Stimulated activated CD4-positive, alpha-beta T cell treated with anti-CD3 and anti-CD28 coated beads, Interleukin-1b, Interleukin-23, amount 100 ng/mL, for 24 hours (primary cell): ENCODE data around the gene RBM17.
"Not testable (repeated sequence)": the region's sequence is repeated elsewhere in the genome, so short reads cannot be mapped to it uniquely, and the experiment has no call there.

Source experiments
- DNase-seq, 4 experiments: peaks; one replicate each; pipeline ENCODE4 v3.0.0-alpha.2; 2020; ENCODE audit warnings: low read depth in 4 of 4, low spot score in 1 of 4

Gene RBM17

DNA sequence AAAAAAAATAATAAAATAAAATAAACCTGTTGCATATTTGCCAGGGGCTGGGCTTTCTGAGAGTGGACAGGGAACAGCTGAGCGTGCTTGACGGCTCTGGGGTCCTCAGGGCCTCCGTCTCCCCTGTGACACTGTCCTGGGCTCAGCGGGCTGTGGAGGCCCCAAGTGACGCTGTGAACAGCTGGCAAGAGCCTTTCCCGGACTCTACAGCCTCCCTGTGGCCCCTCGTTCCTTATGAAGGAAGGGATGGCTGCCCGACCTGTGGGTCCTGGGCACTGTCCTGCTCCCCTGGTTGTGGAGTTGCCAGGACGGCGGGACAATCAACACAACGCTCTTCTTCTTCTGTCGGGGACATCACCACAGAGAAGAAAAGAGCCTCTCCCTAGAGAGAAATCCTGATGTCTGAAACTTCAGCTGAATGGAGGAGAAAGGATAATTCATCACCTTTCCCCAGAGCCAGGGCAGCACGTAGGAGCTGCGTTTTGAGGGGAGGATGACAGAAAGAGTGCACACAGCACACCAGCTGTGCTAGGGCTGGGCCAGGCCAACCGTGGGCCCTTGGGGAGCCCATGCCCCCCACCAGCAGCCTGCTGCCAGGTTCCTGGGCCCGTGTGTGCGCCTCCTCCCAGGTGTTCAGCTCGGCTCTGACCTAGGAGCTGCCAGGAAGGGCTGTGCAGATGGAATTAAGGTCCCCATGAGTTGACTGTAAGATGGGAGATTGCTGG lies 45.4 kb downstream of the RBM17 start:
- no peak for DNase-seq

DNA sequence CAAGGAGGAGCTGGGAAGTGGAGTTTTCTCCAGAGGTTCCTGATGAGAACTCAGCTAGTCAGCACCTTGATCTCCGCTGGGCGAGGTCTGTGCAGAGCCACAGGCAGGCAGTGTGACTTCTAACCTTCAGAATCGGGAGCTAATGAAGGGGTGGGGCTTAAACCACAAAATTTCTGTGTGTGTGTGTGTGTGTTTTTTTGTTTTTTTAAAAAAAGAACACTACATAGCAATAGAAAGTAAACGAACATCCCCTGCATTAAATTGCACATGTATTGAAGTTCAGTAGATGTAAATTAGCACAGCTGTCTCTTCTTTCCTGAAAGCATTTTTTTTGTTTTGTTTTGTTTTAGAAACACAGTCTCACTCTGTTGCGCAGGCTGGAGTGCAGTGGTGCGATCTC lies 46.2 kb downstream of the RBM17 start:
- DNase-seq, result no peak

DNA sequence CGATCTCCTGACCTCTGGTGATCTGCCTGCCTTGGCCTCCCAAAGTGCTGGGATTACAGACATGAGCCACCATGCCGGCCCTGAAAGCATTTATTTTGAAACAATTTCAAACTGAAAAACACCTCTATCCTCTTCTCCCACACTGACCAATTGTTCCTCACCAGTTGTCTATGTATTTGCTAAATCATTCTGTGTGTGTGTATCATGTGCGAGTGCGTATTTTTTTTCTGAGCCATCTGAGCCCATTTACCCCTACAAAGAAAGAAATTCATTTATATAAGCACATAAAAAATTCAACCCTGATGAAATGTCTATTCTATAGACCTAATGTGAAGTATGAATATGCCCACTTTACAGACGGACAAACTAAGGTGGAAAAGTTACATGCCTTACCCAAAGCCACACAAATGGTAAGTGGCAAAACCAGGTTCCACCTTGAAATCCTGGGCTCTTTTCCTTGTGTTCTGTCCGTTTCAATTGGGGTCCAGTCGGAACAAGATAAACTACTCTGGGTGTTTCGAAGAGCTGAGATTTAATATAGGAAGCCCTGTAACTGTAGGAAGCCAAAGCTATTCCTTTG lies 46.8 kb downstream of the RBM17 start:
- no peak for DNase-seq

DNA sequence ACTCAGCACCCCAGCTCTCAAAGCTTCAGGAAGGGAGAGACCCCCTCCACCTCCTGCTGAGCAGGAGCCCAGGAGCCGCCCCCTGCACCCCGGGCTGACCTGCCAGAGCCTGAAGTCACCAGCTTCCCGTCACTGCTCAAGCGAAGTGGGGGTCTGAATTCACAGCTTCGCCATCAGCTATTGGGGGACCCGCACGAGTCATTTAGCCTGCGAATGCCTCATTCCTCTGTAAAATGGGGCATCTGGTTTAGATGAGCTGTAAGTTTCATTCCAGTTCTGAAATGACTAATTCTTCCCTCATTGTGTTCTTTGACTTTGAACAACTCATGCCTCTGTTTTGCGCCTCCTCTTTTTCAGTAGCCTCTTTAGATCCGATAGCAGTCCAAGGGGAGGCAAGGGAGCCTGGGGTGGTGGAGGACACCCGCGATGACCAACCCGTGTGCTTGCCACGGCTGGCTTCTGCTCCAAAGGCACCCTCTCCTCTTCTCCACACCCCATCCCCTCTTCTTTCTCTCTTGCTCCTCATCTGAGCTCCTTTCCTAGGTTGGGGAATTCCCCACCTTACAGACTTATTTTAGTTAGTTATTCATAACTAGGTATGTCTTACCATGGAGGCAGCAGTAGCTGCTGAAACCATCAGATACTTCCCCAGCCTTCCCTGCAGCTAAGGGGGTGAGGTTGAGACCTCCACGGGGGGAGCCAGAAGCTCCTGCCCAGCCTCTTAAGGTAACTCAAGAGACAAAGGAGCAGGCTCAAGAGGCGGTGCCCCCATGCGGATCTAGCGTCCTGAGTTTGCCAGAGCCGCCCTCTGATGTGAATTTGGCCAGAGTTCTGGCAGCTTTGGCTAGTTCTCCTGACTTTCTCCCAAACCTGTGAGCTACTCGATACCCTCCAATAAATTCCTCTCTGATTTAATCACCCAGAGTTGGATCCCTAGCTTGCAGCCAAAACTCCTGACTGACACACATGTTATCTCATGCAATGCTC lies 47.7 kb downstream of the RBM17 start:
- peak in 2 of 4 experiments; percentile 48 to 55 for DNase-seq

DNA sequence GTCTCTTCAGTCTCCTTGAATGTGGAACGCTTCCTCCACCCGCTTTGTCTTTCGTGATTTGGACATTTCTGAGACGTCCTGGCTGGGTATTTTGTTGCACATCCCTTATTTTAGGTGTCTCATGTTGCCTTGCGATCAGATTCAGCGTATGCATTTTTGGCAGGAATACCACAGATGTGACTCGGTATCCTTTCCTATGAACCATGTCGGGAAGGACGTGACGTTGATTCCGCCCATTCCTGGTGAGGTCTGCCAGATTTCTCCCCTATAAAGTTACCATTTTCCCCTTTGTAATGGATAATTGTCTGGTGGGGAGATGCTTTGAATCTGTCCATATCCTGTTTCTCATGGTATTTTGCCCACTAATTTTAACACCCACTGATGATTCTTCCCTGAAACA lies 49.6 kb downstream of the RBM17 start:
- no peak for DNase-seq

DNA sequence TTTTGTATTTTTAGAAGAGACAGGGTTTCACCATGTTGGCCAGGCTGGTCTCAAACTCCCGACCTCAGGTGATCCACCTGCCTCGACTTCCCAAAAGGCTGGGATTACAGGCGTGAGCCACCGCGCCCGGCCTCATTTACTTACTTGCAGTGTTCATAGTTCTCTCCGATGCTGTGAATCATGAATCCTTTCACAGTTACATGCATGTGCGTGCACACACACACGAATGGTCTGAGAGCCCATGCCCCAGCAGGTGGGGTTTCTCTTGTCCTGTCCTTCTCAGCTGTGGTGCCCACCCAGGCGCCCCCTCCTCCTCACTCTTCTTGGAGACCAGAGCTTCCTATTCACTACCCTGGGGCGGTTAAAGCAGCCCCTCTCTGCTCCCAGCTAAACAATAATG lies 50.6 kb downstream of the RBM17 start:
- DNase-seq, result no peak

DNA sequence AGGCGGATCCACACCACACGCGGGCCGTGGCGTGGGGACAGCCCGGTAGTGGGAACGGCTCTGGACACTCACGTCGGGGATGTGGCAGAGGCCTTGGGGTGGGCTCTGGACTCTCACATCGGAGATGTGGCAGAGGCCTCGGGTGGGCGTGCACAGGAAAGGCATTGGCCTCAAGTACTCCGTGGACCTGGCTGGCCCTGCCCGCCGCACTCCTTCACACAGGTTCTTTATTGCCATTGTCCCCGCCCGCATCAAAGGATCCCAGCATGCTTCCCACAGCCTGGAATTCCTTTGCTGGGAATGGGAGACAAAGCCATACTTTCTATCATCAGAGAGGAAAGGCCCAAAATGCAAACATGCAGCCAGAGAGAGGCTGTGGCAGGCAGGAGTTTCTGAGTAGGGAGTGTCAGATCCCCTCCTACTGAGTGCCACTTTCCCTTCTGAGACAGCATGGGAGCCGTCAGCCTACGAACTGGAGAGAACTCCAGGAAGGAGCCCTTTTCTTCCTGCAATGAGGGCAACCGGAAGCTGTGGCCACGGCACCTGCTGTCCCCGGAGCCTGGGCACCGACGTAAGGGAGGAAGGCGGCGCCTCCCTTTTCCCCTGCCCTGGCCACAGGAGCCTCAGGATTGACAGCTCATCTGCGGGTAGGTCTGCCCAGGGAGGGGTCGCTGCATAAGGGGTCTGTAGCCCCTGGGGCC lies 51.5 kb downstream of the RBM17 start:
- DNase-seq, result no peak

DNA sequence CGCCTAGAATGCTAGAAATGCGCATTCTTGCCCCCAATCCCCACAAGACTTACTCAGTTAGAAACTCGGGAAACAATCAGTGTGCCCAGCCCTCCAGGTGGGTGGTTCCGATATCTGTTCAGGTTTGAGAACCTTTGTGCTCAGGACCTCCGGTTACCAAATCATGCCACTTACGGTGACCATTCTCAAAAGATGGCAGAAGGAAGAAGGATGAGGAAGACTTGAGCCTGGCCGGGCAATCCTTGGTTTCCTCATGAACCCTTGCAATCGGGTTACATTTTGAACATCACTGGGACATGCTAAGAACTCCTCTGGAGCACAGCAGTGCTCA lies 52.1 kb downstream of the RBM17 start:
- no peak for DNase-seq

DNA sequence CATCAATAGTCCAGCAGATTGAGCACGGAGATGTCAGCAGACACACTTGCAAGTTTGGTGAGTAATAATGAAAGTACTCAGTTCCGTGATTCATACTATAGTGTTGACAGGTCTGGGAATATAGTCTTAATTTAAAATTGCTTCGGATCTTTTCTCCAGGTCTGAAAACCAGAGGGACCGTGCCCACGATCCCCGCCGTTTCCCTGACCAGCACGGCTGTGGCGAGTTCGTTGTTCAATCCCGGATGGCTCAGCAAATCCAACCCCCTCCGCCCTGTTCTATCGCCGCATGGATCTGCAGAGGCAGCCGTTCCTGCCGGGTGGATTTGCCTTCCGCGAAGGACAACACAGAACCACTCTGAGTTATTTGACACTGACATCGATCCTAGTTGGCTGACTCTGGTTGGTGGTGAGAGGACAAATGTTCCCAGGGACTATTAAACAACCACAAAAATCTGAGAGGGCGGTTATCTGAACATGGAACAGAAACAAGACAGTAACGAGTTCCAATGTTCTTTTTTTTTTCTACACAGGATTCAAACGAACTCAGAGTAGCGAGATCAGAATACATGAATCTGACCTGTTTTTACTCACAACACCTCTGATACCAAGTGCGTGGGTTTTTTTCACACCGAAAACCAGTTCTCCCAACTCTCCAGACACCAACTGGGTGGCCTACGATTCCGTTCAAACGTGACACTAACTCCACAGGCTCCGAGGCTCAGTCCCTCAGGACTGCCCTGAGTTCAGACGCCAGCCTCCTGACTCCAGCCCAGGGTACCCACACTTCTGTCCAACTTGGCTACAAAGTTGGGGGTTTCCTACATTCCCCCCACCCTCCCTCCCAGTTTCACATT lies 52.7 kb downstream of the RBM17 start:
- DNase-seq, result no peak

DNA sequence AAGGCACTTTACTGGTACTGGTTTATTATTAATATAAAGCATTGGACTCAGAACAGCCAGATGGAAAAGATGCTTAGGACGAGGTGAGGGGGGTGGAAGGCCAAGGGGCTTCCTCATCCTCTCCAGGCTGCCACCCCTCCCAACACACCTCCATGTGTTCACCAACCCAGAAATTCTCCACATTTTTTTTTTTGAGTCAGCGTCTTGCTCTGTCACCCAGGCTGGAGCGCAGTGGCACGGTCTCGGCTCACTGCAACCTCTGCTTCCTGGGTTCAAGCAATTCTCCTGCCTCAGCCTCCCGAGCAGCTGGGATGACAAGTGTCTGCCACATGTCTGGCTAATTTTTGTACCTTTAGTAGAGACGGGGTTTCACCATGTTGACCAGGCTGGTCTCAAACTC lies 53.4 kb downstream of the RBM17 start:
- not testable (repeated sequence) for DNase-seq

DNA sequence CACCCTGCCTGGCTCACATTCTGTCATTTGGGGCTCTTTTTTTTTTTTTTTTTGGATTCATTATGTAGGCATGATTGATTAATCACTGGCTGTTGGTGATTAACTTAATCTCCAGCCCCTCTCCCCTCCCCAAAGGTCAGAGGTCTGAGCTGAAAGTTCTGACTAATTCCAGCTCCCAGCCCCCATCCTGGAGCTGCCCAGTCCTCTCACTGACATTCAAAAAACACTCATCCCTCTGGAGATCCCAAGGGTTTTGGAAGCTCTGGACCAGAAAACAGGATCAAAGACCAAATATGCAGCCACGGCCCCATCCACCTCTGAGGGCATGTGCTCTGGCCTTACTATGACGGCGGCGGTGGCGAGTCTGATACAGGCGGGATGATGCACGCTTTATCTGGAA lies 53.8 kb downstream of the RBM17 start:
- DNase-seq, result no peak

DNA sequence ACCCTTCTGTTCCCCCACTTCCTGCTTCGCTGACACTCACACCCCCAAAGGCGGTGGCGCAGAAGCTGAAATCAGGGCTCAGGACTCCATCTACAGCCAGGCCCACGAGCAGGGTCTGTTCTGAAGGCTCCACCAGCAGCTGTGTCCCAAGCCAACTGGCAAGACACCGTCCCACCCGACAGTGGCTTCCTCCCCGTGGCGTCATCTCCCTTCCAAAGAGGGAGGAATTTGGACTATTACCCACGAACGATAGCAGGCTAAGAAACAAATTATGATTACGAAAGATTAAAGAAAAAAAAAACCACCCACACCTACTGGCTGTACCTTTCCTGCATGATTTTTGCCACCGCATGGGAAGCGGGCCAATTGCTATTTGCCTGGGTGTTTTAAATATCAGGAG lies 54.3 kb downstream of the RBM17 start:
- DNase-seq, result no peak

DNA sequence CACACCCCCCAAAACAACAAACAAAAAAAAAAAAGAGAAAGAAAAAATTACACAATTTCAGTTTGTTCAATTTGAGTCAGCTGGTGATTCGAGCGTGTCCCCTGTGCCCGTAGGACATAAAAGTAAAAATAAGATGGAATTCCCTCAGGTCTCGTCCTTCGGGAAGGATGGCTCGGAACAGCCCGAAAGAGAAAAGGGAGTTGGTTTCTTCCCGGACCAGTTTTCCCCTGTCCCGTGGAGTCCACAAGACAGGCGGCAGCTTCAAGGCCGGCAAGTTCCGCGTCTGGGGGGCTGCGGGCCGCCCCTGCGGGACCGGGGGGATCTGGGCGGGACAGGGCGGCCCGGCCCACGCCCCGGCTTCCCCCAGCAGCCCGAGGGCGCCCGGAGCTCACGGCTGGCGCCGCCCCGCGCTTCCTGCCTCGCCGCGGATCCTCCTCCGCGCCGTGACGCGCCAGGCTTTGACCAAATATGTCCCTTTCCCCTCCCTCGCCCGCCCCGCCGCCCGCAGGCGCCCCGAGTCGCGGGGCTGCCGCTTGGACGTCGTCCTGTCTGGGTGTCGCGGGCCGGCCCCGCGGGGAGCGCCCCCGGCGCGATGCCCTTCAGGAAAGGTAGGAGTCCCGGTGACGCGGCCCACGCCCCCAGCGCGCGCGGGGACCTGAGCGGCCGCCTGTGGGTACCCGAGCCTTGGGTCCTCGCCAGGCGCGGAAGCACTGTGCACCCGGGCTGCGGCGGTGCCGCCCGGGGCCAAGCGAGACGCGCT lies 55.8 kb downstream of the RBM17 start:
- peak; percentile 72 to 84 (median 78) for DNase-seq

DNA sequence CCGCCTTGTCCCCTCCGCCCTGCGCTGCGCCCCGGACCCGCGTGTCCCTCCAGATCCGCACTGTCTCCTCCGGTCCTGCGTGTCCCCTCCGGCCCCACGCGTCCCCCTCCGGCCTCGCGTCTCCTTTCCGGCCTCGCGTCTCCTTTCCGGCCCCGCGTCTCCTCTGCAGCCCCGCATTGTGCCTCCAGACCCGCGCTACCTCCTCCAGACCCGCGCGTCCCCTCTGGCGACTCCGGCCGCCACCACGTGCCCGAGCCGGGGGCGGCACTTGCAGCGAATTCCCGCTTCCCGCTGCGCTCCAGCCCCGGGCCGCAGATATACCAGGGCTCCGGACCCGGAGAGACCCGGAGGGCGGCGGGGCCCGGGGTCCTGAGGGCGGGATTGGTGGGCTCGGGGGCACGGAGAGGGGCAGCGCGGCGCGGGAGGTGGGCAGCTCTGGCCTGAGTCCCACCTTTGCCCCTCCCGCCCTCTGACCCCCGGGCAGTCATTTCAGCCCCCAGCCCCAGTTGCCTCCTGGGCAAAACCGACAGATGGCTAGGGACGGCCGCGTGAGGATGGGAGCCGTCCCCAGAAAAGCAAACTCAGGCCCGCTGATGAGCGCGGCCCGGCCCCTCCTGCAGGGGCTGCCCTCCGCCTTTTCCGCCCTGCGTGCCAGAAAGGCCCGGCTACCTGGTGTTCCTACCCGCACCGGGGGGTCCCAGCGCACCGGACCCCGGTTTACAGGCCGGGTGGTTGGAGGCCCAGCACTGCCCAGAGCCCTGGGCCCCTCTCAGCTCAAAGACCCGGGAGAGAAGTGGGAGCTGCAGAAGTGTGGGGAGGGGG lies 56.5 kb downstream of the RBM17 start:
- DNase-seq, result no peak

DNA sequence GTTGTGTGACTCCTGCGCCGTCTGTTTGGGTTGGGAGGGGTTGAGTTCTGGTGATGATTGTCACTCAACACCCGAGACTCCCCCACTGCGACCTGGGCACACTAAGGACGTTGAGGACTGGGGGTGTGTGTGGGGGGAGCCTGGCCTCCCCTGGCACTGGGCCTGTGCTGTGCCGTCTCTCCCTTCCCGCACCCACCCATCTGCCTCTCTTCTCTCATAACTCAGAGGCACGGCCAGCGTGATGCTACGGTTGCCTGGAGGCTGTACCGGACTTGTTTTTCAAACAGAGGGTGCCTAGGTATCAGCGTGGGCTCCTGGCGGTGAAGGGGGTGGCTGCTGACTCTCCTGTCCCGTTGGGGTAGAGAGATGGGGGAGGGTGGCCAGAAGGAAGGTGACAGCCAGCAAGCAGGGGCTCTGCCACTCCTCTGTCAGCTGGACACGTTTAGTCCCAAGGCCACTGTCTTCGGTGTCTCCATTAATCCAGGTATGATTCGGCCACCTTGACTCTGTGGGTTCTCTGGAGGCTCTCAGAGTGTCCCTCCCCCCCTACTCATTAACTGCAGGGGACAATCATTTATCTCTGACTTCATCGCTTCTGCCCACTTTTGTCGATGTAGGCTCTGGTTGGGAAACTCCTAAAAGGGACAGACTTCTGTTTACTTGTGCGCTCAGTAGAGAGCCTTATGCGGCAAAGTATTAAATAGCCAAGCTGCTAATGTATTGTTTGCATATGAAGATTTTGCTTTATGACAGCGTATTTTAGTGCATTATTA lies 57.4 kb downstream of the RBM17 start:
- no peak for DNase-seq

DNA sequence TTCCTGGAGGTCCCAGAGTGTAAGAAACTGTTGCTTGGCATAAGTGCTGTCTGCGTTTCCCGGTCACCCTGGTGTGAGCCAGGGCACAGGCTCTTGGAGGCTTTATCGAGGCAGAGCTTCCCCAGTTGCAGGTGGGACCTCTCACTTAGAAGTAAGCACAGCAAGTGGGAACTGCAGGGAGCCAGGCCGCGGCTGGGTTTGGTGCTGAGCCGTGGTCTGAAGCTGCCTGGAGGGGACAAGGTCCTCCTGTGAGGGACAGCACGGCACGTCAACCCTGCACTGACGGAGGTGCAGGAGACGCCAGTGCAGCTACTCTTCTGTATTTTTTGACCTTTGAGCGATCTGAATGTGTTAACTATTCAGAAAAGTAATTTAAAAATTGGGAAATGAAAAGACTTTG lies 58.1 kb downstream of the RBM17 start:
- no peak for DNase-seq

DNA sequence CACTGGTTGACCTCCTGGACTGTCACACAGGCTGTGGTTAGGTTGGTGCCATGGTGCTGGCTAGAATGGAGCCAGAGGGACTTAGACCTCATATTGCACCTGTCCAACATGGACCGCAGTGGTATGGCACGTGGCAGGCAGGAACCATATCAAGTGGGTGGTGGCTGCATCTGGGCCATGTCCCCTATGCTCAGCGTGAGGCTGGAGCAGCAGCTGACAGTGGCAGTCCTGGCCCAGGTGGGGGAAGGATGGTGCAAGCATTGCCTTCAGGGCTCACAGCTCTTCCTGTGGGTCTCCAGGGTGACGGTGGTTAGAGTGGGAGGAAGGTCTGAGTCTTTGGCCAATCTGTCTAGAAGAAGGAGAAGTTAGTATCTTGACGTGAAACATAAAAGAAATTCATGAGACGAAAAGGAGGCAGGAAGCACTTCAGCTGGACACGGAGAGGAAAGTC lies 59.4 kb downstream of the RBM17 start:
- DNase-seq, result no peak

DNA sequence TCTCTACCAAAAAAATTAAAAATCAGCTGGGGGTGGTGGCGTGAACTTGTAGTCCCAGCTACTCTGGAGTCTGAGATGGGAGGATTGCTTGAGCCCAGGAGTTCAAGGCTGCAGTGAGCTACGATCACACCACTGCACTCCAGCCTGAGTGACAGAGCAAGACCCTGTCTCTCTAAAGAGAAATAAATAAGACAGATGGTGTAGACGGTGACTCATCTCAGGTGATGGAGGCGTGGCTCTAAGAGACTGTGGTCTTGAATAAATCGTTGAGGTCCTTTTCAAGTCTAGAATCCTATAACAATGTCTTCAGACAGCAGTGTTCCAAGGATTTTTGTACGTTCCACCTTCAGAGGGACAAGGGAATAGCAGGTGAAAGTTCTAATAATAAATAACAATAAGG lies 60.1 kb downstream of the RBM17 start:
- no peak for DNase-seq
